ENCODE measurements around the gene PCDH15.

The PCDH15 gene

GRCh38 chr10:54622017-54622416 lies 179.0 kb downstream of the PCDH15 start:
- no peak for DNase-seq (ENCODE audit: low read depth)
- no peak overlapping the region for H3K4me3 ChIP-seq (ENCODE audit: low read length)
- TF ChIP-seq, protein P1, sequence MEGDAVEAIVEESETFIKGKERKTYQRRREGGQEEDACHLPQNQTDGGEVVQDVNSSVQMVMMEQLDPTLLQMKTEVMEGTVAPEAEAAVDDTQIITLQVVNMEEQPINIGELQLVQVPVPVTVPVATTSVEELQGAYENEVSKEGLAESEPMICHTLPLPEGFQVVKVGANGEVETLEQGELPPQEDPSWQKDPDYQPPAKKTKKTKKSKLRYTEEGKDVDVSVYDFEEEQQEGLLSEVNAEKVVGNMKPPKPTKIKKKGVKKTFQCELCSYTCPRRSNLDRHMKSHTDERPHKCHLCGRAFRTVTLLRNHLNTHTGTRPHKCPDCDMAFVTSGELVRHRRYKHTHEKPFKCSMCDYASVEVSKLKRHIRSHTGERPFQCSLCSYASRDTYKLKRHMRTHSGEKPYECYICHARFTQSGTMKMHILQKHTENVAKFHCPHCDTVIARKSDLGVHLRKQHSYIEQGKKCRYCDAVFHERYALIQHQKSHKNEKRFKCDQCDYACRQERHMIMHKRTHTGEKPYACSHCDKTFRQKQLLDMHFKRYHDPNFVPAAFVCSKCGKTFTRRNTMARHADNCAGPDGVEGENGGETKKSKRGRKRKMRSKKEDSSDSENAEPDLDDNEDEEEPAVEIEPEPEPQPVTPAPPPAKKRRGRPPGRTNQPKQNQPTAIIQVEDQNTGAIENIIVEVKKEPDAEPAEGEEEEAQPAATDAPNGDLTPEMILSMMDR (conservative IDR thresholded peaks at IDR 0.05; ENCODE audit: low read length) = no peak

- no peak for DNase-seq (ENCODE audit: low read depth)
- TF ChIP-seq, protein P1 (conservative IDR thresholded peaks at IDR 0.05; ENCODE audit: low read length) = no peak
- no peak overlapping the region for H3K4me3 ChIP-seq (ENCODE audit: low read length)
These were observed 180.7 kb downstream of the PCDH15 start for GRCh38 chr10:54620352-54620751.

DNA sequence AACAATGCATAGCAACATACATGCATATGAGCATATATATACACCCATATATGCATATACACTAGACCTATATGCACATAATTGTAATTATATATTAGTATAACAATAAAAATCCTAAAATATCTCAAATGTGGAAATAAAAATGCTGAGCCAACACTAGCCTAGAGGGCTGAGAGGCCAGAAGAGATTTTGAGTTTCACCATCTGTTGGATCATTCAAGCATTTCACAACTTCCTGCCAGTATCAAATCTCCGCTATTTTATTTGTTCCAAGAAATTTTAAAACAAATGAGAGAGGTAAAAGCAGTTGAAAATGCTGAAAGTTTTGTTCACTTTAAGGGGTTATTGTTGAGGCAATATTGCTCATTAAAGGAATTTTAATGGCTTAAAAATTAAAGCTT lies 187.0 kb downstream of the PCDH15 start:
- no peak for DNase-seq (ENCODE audit: low read depth)
- no peak overlapping the region for H3K4me3 ChIP-seq (ENCODE audit: low read length)
- TF ChIP-seq, protein P1 (conservative IDR thresholded peaks at IDR 0.05; ENCODE audit: low read length) = no peak

- TF ChIP-seq, protein P1 (conservative IDR thresholded peaks at IDR 0.05; ENCODE audit: low read length) = no peak
- DNase-seq (ENCODE audit: low read depth) = no peak
- no peak overlapping the region for H3K4me3 ChIP-seq (ENCODE audit: low read length)
These were observed 187.9 kb downstream of the PCDH15 start for GRCh38 chr10:54613162-54613561.

DNA sequence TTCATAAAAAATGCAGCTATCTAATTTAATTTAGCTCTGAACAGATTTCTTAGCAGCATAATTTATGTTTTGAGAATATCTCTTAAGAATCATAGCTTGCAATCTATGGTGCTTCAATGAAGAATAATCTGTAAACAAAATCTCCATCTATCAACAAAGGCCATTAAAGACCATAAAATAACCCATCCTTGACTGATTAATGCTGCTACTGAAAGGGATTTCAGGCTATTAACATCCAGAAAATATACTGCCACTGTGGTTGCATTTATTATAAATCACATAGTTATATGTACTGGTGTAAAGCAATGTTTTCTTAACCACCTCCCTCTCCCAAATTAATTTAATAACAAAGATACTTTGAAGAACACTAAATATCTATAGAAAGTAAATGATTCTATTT lies 191.6 kb downstream of the PCDH15 start:
- DNase-seq (ENCODE audit: low read depth) = no peak
- TF ChIP-seq, protein P1 (conservative IDR thresholded peaks at IDR 0.05; ENCODE audit: low read length) = no peak
- H3K4me3 ChIP-seq (ENCODE audit: low read length) = no peak overlapping the region

DNA sequence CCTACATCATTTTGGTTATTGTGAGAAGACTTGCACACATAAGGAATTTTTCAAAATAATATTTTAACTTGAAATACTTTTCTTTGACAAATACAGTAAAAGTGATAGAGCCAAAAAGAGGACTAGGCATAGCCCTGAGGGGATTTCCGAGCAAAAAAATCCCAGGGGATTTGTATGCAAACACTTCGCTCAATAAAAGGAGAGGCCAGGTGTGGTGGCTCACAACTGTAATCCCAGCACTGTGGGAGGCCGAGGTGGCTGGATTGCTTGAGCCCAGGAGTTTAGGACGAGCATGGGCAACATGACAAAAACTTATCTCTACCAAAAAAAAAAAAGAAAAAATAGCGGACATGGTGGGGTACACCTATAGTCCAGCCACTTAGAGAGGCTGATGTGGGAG lies 193.0 kb downstream of the PCDH15 start:
- DNase-seq (ENCODE audit: low read depth) = no peak
- TF ChIP-seq, protein P1 (conservative IDR thresholded peaks at IDR 0.05; ENCODE audit: low read length) = no peak
- no peak overlapping the region for H3K4me3 ChIP-seq (ENCODE audit: low read length)

DNA sequence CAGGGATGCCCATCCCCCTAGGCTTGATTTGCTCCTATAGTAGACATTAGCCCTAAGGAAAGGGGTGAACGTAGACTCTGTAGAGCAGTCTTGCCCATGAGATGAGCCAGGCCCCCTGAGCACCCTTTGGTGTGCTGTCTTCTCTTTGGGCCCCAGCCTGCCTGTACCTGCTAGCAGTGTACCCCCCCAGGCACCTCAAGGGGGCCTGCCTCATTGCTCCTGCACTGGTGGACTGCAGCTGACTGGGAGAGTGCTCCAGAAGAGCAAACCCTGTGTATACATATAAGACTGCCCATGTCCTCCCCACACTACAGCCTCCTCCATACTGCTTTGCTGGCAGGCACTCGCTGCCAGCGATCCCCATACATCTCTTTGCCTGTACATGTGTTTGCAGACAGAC lies 206.7 kb downstream of the PCDH15 start:
- no peak for DNase-seq (ENCODE audit: low read depth)
- no peak overlapping the region for H3K4me3 ChIP-seq (ENCODE audit: low read length)
- TF ChIP-seq, protein P1 (conservative IDR thresholded peaks at IDR 0.05; ENCODE audit: low read length) = no peak

Measured in AG10803 (cell line).